ENCODE results near the gene STK39.

STK39 gene

DNA sequence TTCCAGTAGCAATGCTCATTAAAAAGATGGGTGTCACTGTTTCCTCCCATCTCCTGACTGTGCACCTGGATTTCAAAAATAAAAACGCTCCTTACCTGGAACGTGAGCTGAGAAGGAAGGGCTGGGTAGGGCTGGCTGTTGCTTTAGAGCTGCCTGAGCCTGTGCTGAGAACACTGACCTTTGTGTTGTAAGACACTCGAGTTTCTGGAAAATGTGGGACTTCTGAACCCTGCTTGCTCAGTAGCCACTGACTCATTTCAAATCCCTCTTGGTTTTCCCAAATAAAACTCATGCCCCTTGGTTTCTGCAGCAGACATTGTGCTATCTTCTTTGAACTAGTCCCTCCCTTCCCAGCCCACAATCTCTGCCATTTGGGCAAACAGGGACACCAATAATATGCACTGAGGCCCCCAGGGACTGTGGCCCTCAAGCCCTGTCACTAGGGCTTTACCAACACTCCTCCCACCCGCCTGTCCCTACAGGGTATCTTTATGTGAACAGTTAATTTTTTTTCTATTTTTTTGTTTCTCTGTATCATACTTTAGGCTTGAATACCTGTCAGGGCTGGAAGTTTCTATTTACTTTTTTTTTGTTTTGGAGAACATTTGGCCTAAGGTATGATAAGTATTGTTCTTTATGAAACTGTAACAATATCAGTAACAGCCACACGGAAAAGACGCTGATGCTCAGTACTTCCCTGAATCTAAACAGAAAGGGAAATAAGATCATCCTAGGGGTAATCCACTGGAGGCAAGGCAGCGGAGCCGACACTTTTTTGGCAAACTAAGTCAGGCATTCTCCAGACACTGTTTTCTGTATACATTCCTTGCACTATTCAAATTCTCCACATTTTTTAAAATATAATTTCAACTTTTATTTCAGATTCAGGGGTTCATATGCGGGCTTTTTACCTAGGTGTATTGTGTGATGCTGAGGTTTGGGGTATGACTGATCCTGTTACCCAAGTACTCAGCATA, 280.2 kb downstream of the STK39 start:
- TF ChIP-seq POLR2A (IDR thresholded peaks at IDR 0.05; ENCODE audit: low read depth, low read length): no peak
- DNase-seq (ENCODE audit: insufficient read length, low spot score): no peak
- no peak for FAIRE-seq

DNA sequence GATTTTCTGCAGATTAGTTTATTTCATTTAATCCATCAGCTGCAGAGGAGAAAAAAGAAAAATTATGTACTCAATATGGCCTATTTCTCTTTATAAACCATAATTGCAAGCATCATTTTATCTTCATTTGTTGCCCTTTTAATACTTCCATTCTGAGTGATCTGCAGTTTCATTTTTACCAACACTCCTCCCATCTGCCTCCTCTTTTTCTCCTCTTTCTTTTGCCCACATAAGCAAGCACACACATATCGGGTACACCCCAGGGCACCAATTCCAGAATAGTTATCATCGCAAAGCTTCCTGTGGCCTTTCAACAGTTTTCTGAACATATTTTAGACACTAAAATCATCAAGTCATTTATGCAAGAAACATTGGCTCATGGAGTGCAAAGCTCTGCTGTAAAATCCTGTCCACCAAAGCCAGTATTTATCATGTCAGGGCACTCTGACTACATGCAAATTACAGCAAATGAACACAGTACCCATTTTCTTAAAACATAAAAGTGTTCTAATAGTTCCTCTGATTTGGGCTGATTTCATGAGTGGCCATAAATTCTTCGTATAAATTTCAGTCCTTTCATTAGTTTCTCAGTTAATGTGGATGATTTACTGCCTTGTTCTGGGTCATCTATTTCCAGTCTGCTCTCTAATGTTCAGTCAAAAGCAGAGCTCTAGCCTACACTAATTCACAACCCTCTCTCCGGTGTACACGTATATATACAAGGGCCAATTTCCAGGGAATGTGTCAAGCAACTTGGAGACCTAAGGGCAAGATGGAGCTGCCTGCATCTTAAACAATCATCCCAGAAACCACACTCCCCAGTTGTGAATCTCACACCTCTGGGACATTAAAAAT, 281.3 kb downstream of the STK39 start:
- no peak for TF ChIP-seq POLR2A (IDR thresholded peaks at IDR 0.05; ENCODE audit: low read depth, low read length)
- no peak for DNase-seq (ENCODE audit: insufficient read length, low spot score)
- no peak for FAIRE-seq

DNA sequence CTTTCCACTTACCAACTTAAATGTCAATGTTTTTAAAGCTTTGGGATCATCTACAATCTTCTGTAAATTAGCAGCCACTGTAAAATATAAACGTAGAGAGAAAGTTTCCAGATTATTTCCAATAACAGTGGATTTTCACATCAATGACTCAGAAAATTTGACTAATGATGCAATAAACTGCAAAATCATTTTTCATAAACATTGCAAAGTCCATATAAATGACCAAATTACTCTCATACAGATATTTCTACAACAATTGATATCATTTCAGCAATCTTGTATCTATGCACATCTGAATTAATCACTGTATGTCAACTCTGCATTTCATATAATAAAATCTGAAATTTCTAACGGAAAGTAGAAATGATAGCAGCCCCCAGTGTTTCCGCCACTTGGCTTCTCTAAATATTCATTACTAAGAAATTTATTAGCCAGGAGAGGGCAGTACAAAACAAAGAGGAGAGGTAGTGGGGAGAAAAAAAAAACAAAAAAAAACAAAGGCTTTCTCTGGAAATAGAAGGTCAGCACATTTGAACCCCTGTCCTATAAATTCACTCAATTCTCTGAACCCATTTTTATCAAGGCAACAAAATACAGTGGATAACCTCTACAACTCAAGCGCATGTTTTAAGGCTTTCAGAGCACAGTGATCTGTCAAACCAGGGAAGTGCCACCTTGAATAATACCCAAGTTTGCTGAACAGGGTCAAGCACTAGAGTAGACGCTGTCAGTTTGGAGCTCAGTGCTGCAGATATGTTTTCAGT, 282.6 kb downstream of the STK39 start:
- no peak for DNase-seq (ENCODE audit: insufficient read length, low spot score)
- no peak for TF ChIP-seq POLR2A (IDR thresholded peaks at IDR 0.05; ENCODE audit: low read depth, low read length)
- no peak for FAIRE-seq

- no peak for DNase-seq (ENCODE audit: insufficient read length, low spot score)
Measured at GRCh38 chr2:167963899-167964649, 283.3 kb downstream of the STK39 start.

GRCh38 chr2:167962436-167963226, 284.8 kb downstream of the STK39 start:
- TF ChIP-seq POLR2A (IDR thresholded peaks at IDR 0.05; ENCODE audit: low read depth, low read length): no peak
- DNase-seq (ENCODE audit: insufficient read length, low spot score): no peak
- FAIRE-seq: no peak

More at GRCh38 chr2:167963899-167964649, 283.3 kb downstream of the STK39 start:
- no peak for TF ChIP-seq POLR2A (IDR thresholded peaks at IDR 0.05; ENCODE audit: low read depth, low read length)
- FAIRE-seq: no peak

- FAIRE-seq: no peak
- no peak for TF ChIP-seq POLR2A (IDR thresholded peaks at IDR 0.05; ENCODE audit: low read depth, low read length)
- no peak for DNase-seq (ENCODE audit: insufficient read length, low spot score)
Measured at GRCh38 chr2:167961536-167962048, 285.8 kb downstream of the STK39 start.

DNA sequence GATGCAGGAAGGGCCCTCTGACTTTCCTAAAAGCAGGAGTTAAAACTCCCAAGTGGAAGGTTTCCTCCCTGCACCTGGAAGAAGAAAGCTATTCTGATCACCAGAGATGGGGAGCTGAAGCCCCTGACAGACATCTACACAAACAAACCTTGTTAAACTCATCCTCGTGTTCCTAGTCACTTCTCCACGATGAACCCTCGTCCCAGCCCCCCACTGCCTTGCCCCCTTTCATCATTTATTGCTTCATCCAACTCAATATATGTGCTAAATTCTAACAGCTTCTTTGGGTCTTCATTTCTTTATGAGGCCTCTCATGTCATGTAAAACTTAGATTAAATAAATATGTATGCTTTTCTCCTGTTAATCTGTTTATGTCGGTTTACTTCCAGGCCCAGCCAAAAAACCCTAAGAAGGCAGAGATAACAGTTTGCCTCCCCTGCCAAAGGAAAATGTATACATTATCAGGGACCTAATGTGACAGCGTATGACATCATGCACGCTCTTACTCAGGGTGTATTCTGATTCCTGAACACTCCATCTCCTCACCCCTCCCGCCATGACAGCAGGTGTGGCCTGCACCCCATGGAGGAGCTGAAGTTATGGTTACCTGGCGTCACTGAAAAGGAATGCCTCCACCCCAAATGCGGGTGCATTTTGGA, 287.2 kb downstream of the STK39 start:
- DNase-seq (ENCODE audit: insufficient read length, low spot score): no peak
- no peak for FAIRE-seq

GRCh38 chr2:167957662-167958061, 289.7 kb downstream of the STK39 start:
- FAIRE-seq (no peak), DNase-seq (ENCODE audit: insufficient read length, low spot score) (no peak)
- TF ChIP-seq POLR2A (IDR thresholded peaks at IDR 0.05; ENCODE audit: low read depth, low read length): no peak

More for the DNA sequence above, 287.2 kb downstream of the STK39 start:
- no peak for TF ChIP-seq POLR2A (IDR thresholded peaks at IDR 0.05; ENCODE audit: low read depth, low read length)

GRCh38 chr2:167955264-167955906, 292.0 kb downstream of the STK39 start:
- FAIRE-seq (no peak), DNase-seq (ENCODE audit: insufficient read length, low spot score) (no peak)
- TF ChIP-seq POLR2A (IDR thresholded peaks at IDR 0.05; ENCODE audit: low read depth, low read length): no peak

GRCh38 chr2:167954495-167954894, 292.9 kb downstream of the STK39 start:
- FAIRE-seq: no peak
- no peak for DNase-seq (ENCODE audit: insufficient read length, low spot score)
- TF ChIP-seq POLR2A (IDR thresholded peaks at IDR 0.05; ENCODE audit: low read depth, low read length): no peak

GRCh38 chr2:167953776-167954175, 293.6 kb downstream of the STK39 start:
- DNase-seq (ENCODE audit: insufficient read length, low spot score) (no peak), FAIRE-seq (no peak)
- no peak for TF ChIP-seq POLR2A (IDR thresholded peaks at IDR 0.05; ENCODE audit: low read depth, low read length)
